ENCODE measurements around the gene NEUROD2. TPM values are rescaled to one million over a fixed set of nuclear protein-coding genes. Genes with fewer than 3 reads are reported as not detected.

Gene NEUROD2
- total RNA-seq: not detected in 2 replicates

GRCh38 chr17:39607851-39608130 is at the start of gene NEUROD2:
Gene NEUROD2, minus strand, starts transcription at chr17:39607920. Its CDS starts 1,321 bp downstream, at chr17:39606599.

GRCh38 chr17:39636927-39637736 is 29.4 kb upstream of the NEUROD2 start, which contains the start of gene STARD3:
Gene STARD3, plus strand, starts transcription at chr17:39637144. Its CDS starts 16,388 bp downstream, at chr17:39653532.

GRCh38 chr17:39626171-39627046 is 18.7 kb upstream of the NEUROD2 start, which contains the start of gene PPP1R1B:
Gene PPP1R1B, plus strand, starts transcription at chr17:39626952. Its CDS starts 441 bp downstream, at chr17:39627393.

Other genes with a start within 250 kb of the NEUROD2 start
- gene FBXL20, start 206.3 kb downstream of the NEUROD2 start, total RNA-seq: 21.7 and 22.7 TPM in 2 replicates
- gene MED1, start 156.7 kb downstream of the NEUROD2 start, total RNA-seq: 26.9 and 28.9 TPM in 2 replicates
- 47.2 and 49.0 TPM in 2 replicates for gene CDK12, start 146.4 kb downstream of the NEUROD2 start, total RNA-seq
- not detected in 2 replicates for gene PPP1R1B, start 19.0 kb upstream of the NEUROD2 start, total RNA-seq
- gene STARD3, start 29.2 kb upstream of the NEUROD2 start, total RNA-seq: 23.0 and 25.1 TPM in 2 replicates
- gene TCAP, start 57.4 kb upstream of the NEUROD2 start, total RNA-seq: 0.26 and 0.32 TPM in 2 replicates
- not detected in 2 replicates for gene PNMT, start 60.5 kb upstream of the NEUROD2 start, total RNA-seq
- 11.4 and 13.1 TPM in 2 replicates for gene PGAP3, start 80.1 kb upstream of the NEUROD2 start, total RNA-seq
- 41.0 and 44.4 TPM in 2 replicates for gene ERBB2, start 92.1 kb upstream of the NEUROD2 start, total RNA-seq
- 21.4 and 28.5 TPM in 2 replicates for gene MIEN1, start 122.6 kb upstream of the NEUROD2 start, total RNA-seq
- 0.32 and 0.78 TPM in 2 replicates for gene GRB7, start 130.0 kb upstream of the NEUROD2 start, total RNA-seq